GM23338 (cell line): ENCODE measurements around the gene NIPSNAP2. TPM values are rescaled to one million over a fixed set of nuclear protein-coding genes. Genes with fewer than 3 reads are reported as not detected.

ENCODE experiments used
- ATAC-seq: fragments of 200-7000 bp; cut with Tn5 transposase; 3 replicates; pipeline ENCODE4 v1.9.1; 2020
- DNase-seq: peaks from one replicate; pipeline ENCODE4 v3.0.0-alpha.2; 2015; ENCODE audit warnings: low spot score
- H2AFZ ChIP-seq: fragments of 200-600 bp; sonication (generic); 2 replicates; pipeline ENCODE4 v1.8.0; 2016; ENCODE audit warnings: antibody characterized with exemption, mild to moderate bottlenecking, moderate library complexity
- H3F3A ChIP-seq: fragments of 200-600 bp; sonication (generic); replicated peaks from 2 replicates; pipeline ENCODE4 v1.8.0; 2017; ENCODE audit warnings: antibody characterized with exemption, mixed run types, low read depth
- H3K27ac ChIP-seq: fragments of 200-600 bp; sonication (generic); 2 replicates; pipeline ENCODE4 v1.6.1; 2016; ENCODE audit warnings: low read depth
- H3K27me3 ChIP-seq: fragments of 200-600 bp; sonication (generic); 2 replicates; pipeline ENCODE4 v1.8.0; 2016; ENCODE audit warnings: mild to moderate bottlenecking, mixed run types, moderate library complexity; ENCODE audit not compliant: insufficient read depth
- H3K36me3 ChIP-seq: fragments of 200-600 bp; sonication (generic); 2 replicates; pipeline ENCODE4 v1.8.0; 2016; ENCODE audit warnings: mild to moderate bottlenecking; ENCODE audit not compliant: insufficient read depth
- H3K4me1 ChIP-seq: fragments of 200-600 bp; sonication (generic); 2 replicates; pipeline ENCODE4 v1.8.0; 2016; ENCODE audit warnings: mild to moderate bottlenecking, moderate library complexity; ENCODE audit not compliant: insufficient read depth
- H3K4me2 ChIP-seq: fragments of 200-600 bp; sonication (generic); 2 replicates; pipeline ENCODE4 v1.7.1; 2017; ENCODE audit warnings: mixed run types
- H3K4me3 ChIP-seq: fragments of 200-600 bp; sonication (generic); 2 replicates; pipeline ENCODE4 v1.6.1; 2016; ENCODE audit warnings: mixed run types
- H3K79me2 ChIP-seq: fragments of 200-600 bp; sonication (generic); replicated peaks from 2 replicates; pipeline ENCODE4 v1.8.0; 2017; ENCODE audit warnings: mild to moderate bottlenecking; ENCODE audit not compliant: insufficient read depth
- H3K9me2 ChIP-seq: fragments of 200-600 bp; sonication (generic); 2 replicates; pipeline ENCODE4 v1.8.0; 2017; ENCODE audit not compliant: insufficient read depth
- H4K20me1 ChIP-seq: fragments of 200-600 bp; sonication (generic); replicated peaks from 2 replicates; pipeline ENCODE4 v1.8.0; 2017; ENCODE audit warnings: mild to moderate bottlenecking; ENCODE audit not compliant: insufficient read depth
- H3K27ac Mint-ChIP-seq: 2 replicates; pipeline ENCODE4 v1.8.0; 2020; ENCODE audit warnings: inconsistent platforms, mild to moderate bottlenecking, moderate library complexity, mixed read lengths
- H3K27me3 Mint-ChIP-seq: 3 replicates; pipeline ENCODE4 v1.8.0; 2022; ENCODE audit warnings: low read depth, mild to moderate bottlenecking, moderate library complexity, mixed read lengths, inconsistent platforms; ENCODE audit not compliant: insufficient read depth, poor library complexity
- H3K36me3 Mint-ChIP-seq: 3 replicates; pipeline ENCODE4 v1.8.0; 2021; ENCODE audit warnings: low read depth, mild to moderate bottlenecking, inconsistent platforms, moderate library complexity, mixed read lengths
- H3K4me1 Mint-ChIP-seq: 3 replicates; pipeline ENCODE4 v1.8.0; 2020; ENCODE audit warnings: mild to moderate bottlenecking, inconsistent platforms, mixed read lengths
- H3K4me3 Mint-ChIP-seq: 3 replicates; pipeline ENCODE4 v1.8.0; 2021; ENCODE audit warnings: moderate library complexity, mild to moderate bottlenecking, inconsistent platforms, mixed read lengths
- H3K9me3 Mint-ChIP-seq: 3 replicates; pipeline ENCODE4 v1.8.0; 2020; ENCODE audit warnings: moderate library complexity, mild to moderate bottlenecking, inconsistent platforms, mixed read lengths
- CREB1 ChIP-seq: fragments of 250-450 bp; sonication (Bioruptor Pico); IDR thresholded peaks from 2 replicates; pipeline ENCODE4 v1.5.0; 2020; ENCODE audit warnings: low read depth, mild to moderate bottlenecking, moderate library complexity
- CTCF ChIP-seq, 2 experiments: fragments of 200-600 bp in 1 of 2; sonication (generic) in 1 of 2; conservative IDR thresholded peaks; 2 replicates each; pipeline versions ENCODE4 v1.5.1 to v1.6.1; 2016 to 2017; ENCODE audit warnings: antibody characterized with exemption in 2 of 2, low read depth in 2 of 2, mild to moderate bottlenecking in 2 of 2, moderate library complexity in 1 of 2
- ETS1 ChIP-seq: IDR thresholded peaks from 2 replicates; pipeline ENCODE4 v1.6.1; 2016; ENCODE audit warnings: antibody characterized with exemption
- EZH2 ChIP-seq: fragments of 200-600 bp; sonication (generic); IDR thresholded peaks from one replicate; pipeline ENCODE4 v1.8.0; 2017; ENCODE audit warnings: antibody characterized with exemption, mild to moderate bottlenecking, low read depth; ENCODE audit not compliant: unreplicated experiment
- EZH2phosphoT487 ChIP-seq: fragments of 200-600 bp; sonication (generic); IDR thresholded peaks from one replicate; pipeline ENCODE4 v1.8.1; 2018; ENCODE audit warnings: antibody characterized with exemption; ENCODE audit not compliant: unreplicated experiment
- JUNB ChIP-seq: IDR thresholded peaks from one replicate; pipeline ENCODE4 v1.6.1; 2016; ENCODE audit warnings: antibody characterized with exemption; ENCODE audit not compliant: unreplicated experiment
- POLR2AphosphoS5 ChIP-seq: IDR thresholded peaks from 2 replicates; pipeline ENCODE4 v1.6.1; 2016; ENCODE audit warnings: antibody characterized with exemption, low read depth
- ZNF114 ChIP-seq: fragments of 250-450 bp; sonication (Bioruptor Pico); IDR thresholded peaks from 2 replicates; pipeline ENCODE4 v1.5.0; 2020; ENCODE audit warnings: mild to moderate bottlenecking, moderate library complexity
- ZNF462 ChIP-seq: fragments of 250-450 bp; sonication (Bioruptor Pico); IDR thresholded peaks from 2 replicates; pipeline ENCODE4 v1.5.0; 2020; ENCODE audit warnings: mild to moderate bottlenecking, moderate library complexity
- polyA plus RNA-seq: library from polyadenylated mRNA; unstranded; fragments of >200 nt; fragmentation: Nextera tagmentation; extraction: Ambion mirVana; gene quantifications from 2 replicates; pipeline ENCODE4 v1.2.1, GENCODE V29; 2016
- total RNA-seq: library from RNA; depleted of rRNA; stranded (reverse); fragments of >200 nt; shearing (Covaris generic); gene quantifications from 2 replicates; pipeline ENCODE4 v1.2.3, GENCODE V29; 2014

The NIPSNAP2 gene
- total and polyA plus RNA-seq, 2 experiments from 2014 or later, result 29.8 to 30.5 TPM

GRCh38 chr7:56033671-56034432 is 69.5 kb downstream of the NIPSNAP2 start:
- H3K9me2 ChIP-seq, result no peaks in the 10 kb centered on the region
- no peaks in the 10 kb centered on the region for H3K27me3 ChIP-seq
- peak; percentile 98 for ATAC-seq
- peaks cover 3% of the 10 kb centered on the region; the same call in 2 of the 3 replicates for H3K9me3 Mint-ChIP-seq
- H3F3A ChIP-seq, result no peaks in the 10 kb centered on the region
- H3K36me3 ChIP-seq, result 0 out of 2 replicates have a peak, but pooled peaks cover 8% of the 10 kb centered on the region
- peaks cover 42% of the 10 kb centered on the region for H3K36me3 Mint-ChIP-seq
- H3K4me1 ChIP-seq, result peaks cover 13% of the 10 kb centered on the region
- TF ChIP-seq POLR2AphosphoS5, result peak; percentile 87
- no peak for TF ChIP-seq JUNB
- TF ChIP-seq ZNF114 (CRISPR knock-in tag), result no peak
- TF ChIP-seq EZH2phosphoT487, result no peak
- 0 out of 2 replicates have a peak, but pooled peaks have one; percentile 5 for TF ChIP-seq ZNF462
- TF ChIP-seq CTCF (conservative IDR thresholded peaks at IDR 0.05; ENCODE audit: low read depth in 2 of 2), result no peak
- no peak for TF ChIP-seq ETS1
- no peak for TF ChIP-seq EZH2
- TF ChIP-seq CREB1, result no peak
- H2AFZ ChIP-seq, result peak overlapping the region; percentile 88; the same call in 1 of the 2 replicates
- H3K27ac Mint-ChIP-seq, result peak overlapping the region; percentile 98
- H3K4me2 ChIP-seq, result peak overlapping the region; percentile 85
- DNase-seq, result peak; percentile 92
- peaks cover 4% of the 10 kb centered on the region for H3K27me3 Mint-ChIP-seq
- H3K4me3 ChIP-seq, result peak overlapping the region; percentile 87
- peaks cover 39% of the 10 kb centered on the region for H3K79me2 ChIP-seq
- peak overlapping the region; percentile 94 for H3K27ac ChIP-seq
- peaks cover 10% of the 10 kb centered on the region for H3K4me1 Mint-ChIP-seq
- H4K20me1 ChIP-seq, result peaks cover 4% of the 10 kb centered on the region; the same call in 1 of the 2 replicates
- H3K4me3 Mint-ChIP-seq, result peak overlapping the region; percentile 93
